ENCODE measurements around the gene CACNA2D4. TPM values are rescaled to one million over a fixed set of nuclear protein-coding genes. Genes with fewer than 3 reads are reported as not detected.

The CACNA2D4 gene
- total and polyA plus RNA-seq, 12 donors, result 0.54 to 9.1 (median 3.1) TPM

DNA sequence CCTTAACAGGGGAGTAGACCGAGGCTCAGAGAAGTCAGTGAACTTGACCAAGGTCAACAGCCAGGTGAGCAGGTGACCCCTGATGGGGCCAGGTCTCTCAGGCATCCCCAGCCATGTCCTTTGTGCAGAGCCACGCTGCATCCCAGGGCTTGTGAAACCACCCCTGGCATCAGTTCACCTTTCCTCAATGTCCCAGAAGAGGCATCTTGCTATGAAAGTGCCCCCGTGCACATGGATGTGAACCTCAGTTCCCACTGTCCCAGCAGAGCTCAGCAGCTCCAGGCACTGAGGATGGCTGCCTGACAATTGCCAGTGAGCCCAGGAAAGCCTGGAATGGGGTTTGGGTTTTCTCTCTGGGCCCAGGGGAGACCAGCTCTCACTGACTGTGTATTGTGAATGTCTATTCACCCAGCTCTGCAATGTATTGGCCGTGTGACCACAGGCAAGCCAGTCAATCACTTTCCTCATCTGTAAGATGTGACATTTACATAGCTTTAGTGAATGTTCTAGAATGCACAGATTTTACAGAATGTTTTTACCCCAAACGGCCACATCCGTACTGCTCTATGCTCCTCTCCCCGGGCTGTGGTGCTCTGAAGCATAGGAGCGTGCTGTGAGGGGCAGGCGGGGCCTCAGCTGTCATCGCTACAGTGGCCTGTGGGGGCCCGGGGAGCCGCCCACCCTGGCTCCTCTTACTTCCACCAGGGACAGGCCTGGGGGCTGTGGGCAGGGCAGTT, 4.9 kb downstream of the CACNA2D4 start:
- TF ChIP-seq, protein P1, sequence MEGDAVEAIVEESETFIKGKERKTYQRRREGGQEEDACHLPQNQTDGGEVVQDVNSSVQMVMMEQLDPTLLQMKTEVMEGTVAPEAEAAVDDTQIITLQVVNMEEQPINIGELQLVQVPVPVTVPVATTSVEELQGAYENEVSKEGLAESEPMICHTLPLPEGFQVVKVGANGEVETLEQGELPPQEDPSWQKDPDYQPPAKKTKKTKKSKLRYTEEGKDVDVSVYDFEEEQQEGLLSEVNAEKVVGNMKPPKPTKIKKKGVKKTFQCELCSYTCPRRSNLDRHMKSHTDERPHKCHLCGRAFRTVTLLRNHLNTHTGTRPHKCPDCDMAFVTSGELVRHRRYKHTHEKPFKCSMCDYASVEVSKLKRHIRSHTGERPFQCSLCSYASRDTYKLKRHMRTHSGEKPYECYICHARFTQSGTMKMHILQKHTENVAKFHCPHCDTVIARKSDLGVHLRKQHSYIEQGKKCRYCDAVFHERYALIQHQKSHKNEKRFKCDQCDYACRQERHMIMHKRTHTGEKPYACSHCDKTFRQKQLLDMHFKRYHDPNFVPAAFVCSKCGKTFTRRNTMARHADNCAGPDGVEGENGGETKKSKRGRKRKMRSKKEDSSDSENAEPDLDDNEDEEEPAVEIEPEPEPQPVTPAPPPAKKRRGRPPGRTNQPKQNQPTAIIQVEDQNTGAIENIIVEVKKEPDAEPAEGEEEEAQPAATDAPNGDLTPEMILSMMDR (IDR thresholded peaks at IDR 0.05), result no peak
- TF ChIP-seq POLR2A (IDR thresholded peaks at IDR 0.05), result no peak
- 84 to 89% (median 87%) methylated on average over 10 to 12 of the region's 12 CpGs for WGBS, 4 donors
- no peak overlapping the region for H3K27ac ChIP-seq
- no peaks in the 10 kb centered on the region for H3K36me3 ChIP-seq (replicated peaks in 1 of 2)
- H3K4me3 ChIP-seq, result no peak overlapping the region
- no peaks in the 10 kb centered on the region for H3K9me3 ChIP-seq (replicated peaks in 1 of 3)
- intact Hi-C loops (cut with DNase I), result no loop called here
- peak in 2 of 7 donors; percentile 4 to 5 for DNase-seq
- peaks cover 6% of the 10 kb centered on the region in 2 donors for H3K4me1 ChIP-seq (replicated peaks in 1 of 2)
- no peaks in the 10 kb centered on the region for H3K27me3 ChIP-seq

GRCh38 chr12:1912580-1913376, 5.7 kb downstream of the CACNA2D4 start:
- no peak overlapping the region for H3K4me3 ChIP-seq
- peak in 3 of 7 donors; percentile 4 to 34 (median 11) for DNase-seq
- intact Hi-C loops (cut with DNase I), result no loop called here

DNA sequence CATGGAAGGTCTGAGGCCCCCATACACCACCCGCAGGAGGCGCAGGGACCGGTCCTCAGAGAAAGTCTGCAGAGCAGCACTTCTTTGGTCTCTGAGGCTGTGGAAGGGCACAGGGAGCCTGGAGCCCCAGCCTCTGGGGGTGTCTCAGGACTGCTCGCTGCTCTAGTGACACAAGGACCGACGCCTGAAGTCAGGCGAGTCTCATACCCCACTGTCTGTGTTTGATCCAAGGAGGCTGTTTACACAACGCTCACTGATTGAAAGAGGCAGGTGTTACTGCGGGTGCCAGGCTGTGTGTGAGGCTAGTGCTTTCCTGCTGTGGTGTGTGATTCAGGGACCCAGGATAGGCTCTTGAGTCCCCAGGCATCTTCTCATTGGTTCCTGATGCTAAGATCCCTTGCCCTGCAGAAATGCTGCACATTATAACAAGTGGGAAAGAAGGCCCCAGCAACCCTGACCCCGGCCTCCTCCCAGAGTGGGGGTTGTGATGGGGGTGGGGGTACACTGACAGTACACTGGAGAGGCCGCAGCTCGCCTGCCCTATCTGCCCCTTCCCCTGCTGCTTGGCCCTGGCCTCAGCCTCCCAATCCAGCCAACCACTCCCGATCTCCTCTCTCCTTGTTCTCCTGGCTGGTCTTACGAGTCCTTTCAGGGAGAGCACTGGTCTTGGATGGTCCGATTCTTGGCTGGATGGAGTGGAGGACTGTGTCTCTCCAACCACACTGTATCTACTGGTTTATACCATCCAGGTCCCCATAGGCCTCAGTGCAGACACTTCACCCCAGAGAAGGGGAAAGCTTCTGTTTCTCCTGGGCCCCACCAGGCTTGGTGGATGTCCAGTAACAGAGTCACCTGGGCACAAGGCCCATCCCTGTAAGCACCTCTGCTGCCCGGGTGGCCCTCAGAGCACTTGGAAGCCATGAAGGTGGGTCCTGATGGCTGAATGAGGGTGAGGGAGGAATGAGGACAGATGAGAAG, 6.6 kb downstream of the CACNA2D4 start:
- 90 to 94% (median 94%) methylated on average over 9 to 16 of the region's 16 CpGs for WGBS, 4 donors
- H3K36me3 ChIP-seq (replicated peaks in 1 of 2), result no peaks in the 10 kb centered on the region
- no peak overlapping the region for H3K4me3 ChIP-seq
- H3K27ac ChIP-seq, result no peak overlapping the region
- H3K27me3 ChIP-seq, result no peaks in the 10 kb centered on the region
- peaks cover 5 to 10% of the 10 kb centered on the region in 2 donors for H3K4me1 ChIP-seq (replicated peaks in 1 of 2)
- DNase-seq, result peak in 2 of 7 donors; percentile 4 to 36
- no peak for TF ChIP-seq POLR2A (IDR thresholded peaks at IDR 0.05)
- TF ChIP-seq, protein P1 (IDR thresholded peaks at IDR 0.05), result no peak
- intact Hi-C loops (cut with DNase I), result no loop called here
- no peaks in the 10 kb centered on the region for H3K9me3 ChIP-seq (replicated peaks in 1 of 3)

More at GRCh38 chr12:1912580-1913376, 5.7 kb downstream of the CACNA2D4 start:
- peaks cover 10 to 11% of the 10 kb centered on the region in 2 donors for H3K4me1 ChIP-seq (replicated peaks in 1 of 2)
- no peaks in the 10 kb centered on the region for H3K9me3 ChIP-seq (replicated peaks in 1 of 3)
- WGBS, 4 donors, result 81 to 89% (median 82%) methylated on average over 16 to 18 of the region's 18 CpGs
- no peak overlapping the region for H3K27ac ChIP-seq
- TF ChIP-seq POLR2A (IDR thresholded peaks at IDR 0.05), result no peak
- TF ChIP-seq, protein P1 (IDR thresholded peaks at IDR 0.05), result no peak
- H3K27me3 ChIP-seq, result no peaks in the 10 kb centered on the region
- H3K36me3 ChIP-seq (replicated peaks in 1 of 2), result no peaks in the 10 kb centered on the region

Measured in adrenal gland (tissue), 12 donors.